ENCODE measurements around the gene GOLGA8N.
"Not testable (repeated sequence)": the region's sequence is repeated elsewhere in the genome, so short reads cannot be mapped to it uniquely, and the experiment has no call there.

Gene GOLGA8N

DNA sequence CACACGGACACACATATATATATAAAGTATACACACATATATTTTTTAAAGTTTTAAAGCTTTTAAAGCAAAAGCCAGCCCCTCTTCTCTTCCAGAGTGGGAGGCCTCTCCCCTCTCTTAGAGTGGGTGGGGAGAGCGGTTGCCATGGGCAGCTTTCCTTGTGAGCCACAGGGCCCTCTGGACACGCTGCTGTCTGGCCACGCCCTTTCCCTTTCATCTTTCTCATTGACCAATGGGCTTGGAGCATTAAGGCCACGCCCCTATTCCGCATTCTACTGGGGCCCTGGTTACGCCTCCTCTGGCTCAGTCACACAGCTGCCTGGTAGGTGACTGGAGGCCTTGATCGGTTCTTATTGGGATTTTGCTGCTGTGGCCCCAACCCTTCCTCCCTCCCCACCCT, at the start of gene GOLGA8N:
GOLGA8N (plus strand) TSS at position 306 of the 400 bp plus-strand sequence.
- DNase-seq (ENCODE audit: extremely low read depth in 1 of 2, low read depth in 1 of 2): not testable (repeated sequence)

DNA sequence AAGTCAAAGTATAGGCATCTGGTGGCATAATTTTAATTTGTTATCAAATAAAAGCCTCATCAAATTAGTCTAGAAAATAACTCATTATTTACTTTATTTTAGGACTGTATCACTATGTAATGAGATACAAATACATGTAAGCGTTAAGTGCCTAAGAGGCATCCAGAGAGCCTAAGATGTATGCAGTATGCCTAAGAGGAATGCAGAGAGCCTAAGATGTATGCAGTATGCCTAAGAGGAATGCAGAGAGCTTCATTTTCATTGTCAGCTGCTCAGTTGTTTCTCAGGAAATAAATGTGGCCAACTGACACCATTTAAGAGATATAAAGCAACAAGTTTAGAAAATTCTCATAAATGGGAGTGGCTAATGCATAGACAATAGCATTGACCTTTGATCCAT, 49.8 kb upstream of the GOLGA8N start:
- not testable (repeated sequence) for DNase-seq (ENCODE audit: extremely low read depth in 1 of 2, low read depth in 1 of 2)

DNA sequence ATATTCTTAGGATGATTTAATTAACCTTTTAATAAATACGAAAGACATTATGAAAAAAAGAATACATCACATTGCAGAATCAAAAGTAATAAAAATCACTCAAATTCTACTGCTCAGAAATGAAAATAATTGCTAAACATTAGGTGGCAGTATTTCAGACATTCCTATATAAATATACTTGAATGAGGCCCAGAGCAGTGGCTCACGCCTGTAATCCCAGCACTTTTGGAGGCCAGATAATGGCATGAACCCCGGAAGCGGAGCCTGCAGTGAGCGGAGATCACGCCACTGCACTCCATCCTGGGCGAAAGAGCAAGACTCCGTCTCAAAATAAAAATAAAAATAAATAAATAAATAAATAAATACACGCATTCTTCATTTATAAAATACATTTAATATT, 48.1 kb upstream of the GOLGA8N start:
- DNase-seq (ENCODE audit: extremely low read depth in 1 of 2, low read depth in 1 of 2): not testable (repeated sequence)

DNA sequence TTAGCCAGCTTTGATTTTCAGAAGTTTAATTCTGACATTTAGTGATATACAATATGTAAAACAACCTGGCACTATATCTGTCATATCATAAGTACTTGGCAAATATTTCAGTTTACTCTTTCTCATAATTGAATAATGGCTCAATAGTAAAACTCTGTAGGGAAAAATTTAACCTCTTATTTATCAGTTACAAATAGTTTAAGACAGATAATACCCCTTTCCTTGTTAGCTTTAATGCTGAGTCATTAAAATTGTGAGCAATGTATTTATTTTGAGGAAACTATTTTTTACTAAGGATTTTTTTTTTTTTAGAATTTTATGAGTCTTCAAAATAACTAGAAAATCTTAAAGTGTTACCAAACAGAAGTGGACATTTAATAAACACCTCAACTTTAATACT, 38.7 kb upstream of the GOLGA8N start:
- not testable (repeated sequence) for DNase-seq (ENCODE audit: extremely low read depth in 1 of 2, low read depth in 1 of 2)

DNA sequence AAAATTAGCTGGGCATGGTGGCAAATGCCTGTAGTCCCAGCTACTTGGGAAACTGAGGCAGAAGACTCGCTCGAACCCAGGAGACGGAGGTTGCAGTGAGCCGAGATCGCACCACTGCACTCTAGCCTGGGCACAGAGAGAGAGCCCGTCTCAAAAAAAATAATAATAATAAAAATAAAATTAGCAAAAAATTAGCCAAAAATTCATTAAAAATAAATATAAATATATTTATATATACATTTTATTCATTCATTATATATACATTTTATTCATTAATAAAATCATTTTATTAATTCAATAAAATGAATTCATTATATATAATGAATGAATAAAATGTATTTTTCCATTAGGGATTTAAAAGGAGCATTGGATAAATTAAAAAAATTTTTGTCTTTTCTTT, 31.1 kb upstream of the GOLGA8N start:
- DNase-seq (ENCODE audit: extremely low read depth in 1 of 2, low read depth in 1 of 2): not testable (repeated sequence)

DNA sequence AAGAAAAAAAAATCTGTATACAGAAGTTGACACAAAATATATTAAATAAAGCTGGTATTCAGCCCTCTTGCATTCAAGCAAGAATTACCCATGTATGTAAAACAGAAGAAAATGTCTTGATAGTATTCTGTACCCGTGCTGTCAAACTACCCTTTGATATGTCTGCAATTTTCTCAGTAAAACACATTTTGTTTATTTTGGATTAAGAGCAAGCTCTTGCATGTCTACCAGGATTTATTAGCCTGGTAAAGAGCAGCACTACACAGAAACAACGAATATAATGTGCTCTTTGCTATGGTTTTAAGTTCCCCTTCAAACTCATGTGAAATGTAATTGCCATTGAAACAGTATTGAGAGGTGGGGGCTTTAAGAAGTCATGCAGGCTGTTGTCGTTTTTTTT, 24.3 kb upstream of the GOLGA8N start:
- DNase-seq (ENCODE audit: extremely low read depth in 1 of 2, low read depth in 1 of 2): not testable (repeated sequence)

DNA sequence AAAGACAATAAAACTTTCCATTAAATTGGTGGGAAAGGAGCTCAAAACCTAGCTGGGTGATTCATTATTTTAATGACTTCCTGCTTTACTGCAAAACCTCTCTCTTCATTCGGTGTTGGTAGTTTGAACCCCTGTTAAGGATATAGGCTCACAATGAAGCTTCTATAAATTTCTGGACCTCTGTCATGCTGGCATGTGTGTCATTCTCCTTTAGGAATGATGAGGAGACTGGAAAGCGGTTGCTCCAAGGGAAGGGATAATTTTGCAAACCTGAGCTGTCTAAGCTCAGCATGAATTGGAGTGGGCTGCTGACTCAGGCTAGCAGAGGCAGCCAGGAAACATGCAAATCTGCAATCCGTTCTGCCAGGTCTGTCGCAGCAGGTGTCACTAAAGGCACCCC, 14.8 kb upstream of the GOLGA8N start:
- not testable (repeated sequence) for DNase-seq (ENCODE audit: extremely low read depth in 1 of 2, low read depth in 1 of 2)

DNA sequence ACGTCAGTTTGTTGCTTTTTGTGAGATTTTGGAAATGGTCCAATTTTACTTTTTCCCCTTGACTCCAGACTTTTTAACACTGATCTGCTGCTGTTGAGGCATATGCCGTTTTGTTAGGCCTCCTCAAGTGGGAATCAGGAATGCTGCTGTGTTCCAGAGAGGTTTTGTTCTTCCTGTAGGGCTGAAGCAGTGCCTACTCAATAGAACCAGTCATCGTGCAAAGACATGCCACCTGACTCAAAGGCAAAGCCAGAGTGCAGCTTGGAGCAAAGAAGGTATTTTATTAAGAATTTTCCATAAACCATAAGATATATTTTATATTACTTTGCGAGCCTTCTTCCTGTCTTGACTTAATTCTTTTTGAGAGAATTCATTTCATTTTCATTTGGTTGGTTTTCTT, 7.4 kb upstream of the GOLGA8N start:
- DNase-seq (ENCODE audit: extremely low read depth in 1 of 2, low read depth in 1 of 2): not testable (repeated sequence)

DNA sequence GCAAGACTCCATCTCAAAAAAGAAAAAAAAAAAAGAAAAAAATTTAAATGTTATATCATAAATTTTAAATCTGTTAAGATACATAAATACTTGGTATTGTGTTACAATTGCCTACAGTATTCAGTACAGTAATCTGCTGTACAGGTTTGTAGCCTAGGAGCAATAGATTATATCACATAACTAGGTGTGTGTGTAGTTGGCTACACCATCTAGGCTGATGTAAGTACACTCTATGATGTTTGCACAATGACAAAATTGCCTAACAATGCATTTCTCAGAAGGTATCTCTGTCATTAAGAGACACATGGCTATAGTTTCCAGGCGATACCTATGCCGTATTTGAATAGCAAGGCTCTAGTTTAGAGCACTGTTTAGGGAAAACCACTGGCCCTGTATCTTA, 16.3 kb downstream of the GOLGA8N start:
- not testable (repeated sequence) for DNase-seq (ENCODE audit: extremely low read depth in 1 of 2, low read depth in 1 of 2)

DNA sequence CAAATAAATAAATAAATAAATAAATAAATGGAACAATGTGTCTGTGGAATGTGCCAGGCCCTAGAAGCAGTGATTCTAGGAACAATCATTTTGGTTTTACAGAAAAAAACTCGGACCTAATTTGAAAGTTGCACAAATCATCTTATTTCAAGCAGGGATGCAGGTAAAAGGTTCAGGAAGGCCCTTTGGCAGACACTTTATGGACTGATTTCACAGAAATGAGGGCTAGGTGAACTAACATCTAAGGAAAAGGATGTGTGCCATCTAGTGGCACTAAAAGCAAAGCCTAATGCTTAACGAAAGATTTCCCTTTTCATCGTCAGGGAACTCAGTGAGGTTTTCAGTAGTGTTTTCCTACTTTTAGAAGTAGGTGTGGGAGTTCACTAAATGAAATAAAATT, 17.5 kb downstream of the GOLGA8N start:
- not testable (repeated sequence) for DNase-seq (ENCODE audit: extremely low read depth in 1 of 2, low read depth in 1 of 2)

DNA sequence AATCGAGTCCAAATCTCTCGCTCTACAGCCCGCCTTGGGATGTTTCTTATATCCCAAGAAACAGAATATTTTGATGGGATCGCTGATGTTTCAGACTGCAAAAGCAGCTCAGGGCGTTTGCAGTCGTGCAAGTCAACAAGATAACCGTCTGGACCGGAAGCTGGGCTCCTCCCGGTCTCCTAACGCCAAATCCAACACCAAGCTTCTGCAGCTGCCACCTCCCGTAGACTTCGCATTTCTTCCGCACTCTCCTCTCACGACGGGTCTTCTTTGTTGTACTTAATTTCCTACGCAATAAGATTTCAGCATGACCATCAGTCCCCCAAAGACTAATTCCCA, 21.4 kb downstream of the GOLGA8N start:
- DNase-seq (ENCODE audit: extremely low read depth in 1 of 2, low read depth in 1 of 2): not testable (repeated sequence)

DNA sequence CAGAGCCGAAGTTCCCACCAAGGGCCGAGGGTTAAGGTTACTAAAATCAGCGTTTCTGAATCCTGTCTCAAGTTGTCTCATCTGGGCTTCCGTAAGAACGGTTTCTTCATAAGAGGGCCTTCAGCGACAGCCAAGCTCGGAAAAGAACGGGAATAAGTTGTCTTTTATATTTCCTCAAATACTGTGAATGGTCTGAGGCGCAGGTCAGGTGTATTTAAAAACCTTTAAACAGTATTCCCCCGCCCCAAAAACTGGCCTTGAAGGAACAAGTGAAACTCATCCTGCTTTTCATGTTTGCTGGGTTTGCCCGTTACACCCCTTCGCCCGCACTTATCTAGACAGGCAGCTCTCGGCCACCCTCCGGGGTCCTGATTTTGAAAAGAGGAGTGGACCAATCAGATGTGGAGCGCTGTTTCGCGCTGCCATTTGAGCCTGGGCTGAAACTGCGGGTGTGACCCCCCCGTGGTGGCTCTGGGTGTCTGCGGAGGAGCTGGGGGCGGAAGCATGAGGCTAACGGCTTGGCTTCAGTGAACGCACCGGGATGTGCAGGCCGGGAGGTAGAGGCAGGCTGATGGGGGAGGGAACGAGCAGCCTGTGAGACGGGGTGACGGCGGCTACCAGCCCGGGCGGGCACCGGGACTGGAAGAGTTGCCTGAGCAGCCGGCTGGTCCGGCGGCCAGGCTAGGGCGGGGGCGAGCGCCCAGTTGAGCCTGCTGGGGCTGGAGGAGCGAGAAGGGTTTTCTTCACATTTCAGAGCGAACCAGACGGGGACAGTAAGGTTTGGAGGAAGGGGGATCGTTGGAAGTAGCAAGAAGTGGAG, 22.0 kb downstream of the GOLGA8N start, which contains the start of gene ARHGAP11A:
ARHGAP11A (plus strand) TSS at position 454 of the 820 bp plus-strand sequence. CDS start 708 bp downstream, outside the sequence.
- DNase-seq (ENCODE audit: extremely low read depth in 1 of 2, low read depth in 1 of 2): peak; percentile 55 to 65

DNA sequence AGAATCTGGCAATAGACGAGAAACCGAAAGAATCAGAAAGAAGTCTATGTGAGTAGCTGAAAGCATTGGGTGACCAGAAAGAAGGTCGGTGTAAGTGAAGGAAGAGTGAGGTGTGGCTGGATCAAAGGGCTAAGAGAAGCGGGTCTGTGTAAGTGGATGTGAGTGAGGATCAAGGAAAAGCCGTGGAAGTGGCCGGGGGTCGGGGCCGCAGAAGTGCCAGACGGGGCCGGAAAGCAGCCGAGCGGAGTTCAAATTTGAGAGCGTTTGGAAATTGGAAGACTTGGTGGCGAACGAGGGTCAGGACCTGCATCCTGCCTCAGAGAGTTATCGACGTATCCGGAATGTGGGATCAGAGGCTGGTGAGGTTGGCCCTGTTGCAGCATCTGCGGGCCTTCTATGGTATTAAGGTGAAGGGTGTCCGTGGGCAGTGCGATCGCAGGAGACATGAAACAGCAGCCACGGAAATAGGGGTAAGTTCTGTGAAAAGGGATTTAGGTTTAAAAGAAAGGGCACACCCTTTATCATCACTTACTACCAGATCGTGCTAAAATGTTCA, 22.7 kb downstream of the GOLGA8N start:
- DNase-seq (ENCODE audit: extremely low read depth in 1 of 2, low read depth in 1 of 2): not testable (repeated sequence)

DNA sequence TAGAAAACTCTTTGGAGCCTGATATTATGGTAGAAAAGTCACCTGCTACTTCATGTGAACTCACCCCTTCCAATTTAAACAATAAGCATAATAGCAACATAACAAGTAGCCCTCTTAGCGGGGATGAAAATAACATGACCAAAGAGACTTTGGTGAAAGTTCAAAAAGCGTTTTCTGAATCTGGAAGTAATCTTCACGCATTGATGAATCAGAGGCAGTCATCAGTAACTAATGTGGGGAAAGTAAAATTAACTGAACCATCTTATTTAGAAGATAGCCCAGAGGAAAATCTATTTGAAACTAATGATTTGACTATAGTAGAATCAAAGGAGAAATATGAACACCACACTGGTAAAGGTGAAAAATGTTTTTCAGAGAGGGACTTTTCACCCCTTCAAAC, 43.2 kb downstream of the GOLGA8N start:
- DNase-seq (ENCODE audit: extremely low read depth in 1 of 2, low read depth in 1 of 2): no peak

DNA sequence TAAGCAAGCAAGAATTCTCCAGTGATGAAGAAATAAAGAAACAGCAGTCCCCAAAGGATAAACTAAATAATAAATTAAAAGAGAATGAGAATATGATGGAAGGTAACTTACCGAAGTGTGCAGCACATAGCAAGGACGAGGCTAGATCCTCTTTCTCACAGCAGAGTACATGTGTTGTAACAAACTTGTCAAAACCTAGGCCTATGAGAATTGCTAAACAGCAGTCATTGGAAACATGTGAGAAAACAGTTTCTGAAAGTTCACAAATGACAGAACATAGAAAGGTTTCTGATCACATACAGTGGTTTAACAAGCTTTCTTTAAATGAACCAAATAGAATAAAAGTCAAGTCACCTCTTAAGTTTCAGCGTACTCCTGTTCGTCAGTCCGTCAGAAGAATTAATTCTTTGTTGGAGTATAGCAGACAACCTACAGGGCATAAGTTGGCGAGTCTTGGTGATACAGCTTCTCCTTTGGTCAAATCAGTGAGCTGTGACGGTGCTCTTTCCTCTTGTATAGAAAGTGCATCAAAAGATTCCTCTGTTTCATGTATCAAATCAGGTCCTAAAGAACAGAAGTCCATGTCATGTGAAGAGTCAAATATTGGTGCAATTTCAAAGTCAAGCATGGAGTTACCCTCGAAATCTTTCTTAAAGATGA, 43.8 kb downstream of the GOLGA8N start:
- DNase-seq (ENCODE audit: extremely low read depth in 1 of 2, low read depth in 1 of 2): no peak

DNA sequence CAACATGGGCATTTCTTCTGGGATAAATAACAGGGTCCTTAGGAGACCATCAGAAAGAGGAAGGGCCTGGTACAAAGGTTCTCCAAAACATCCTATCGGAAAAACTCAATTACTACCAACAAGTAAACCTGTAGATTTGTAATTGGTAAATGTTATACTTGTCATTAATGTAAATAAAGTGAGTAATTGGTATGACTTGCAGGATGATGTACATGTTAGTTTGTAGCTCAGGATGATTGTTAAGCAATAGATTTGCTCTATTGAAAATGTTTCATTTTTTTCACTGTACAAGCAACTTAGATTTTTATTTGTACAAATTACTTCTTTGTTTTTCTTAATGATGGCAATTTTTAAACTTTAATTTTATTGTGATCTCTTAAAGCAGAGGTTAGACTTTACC, 44.4 kb downstream of the GOLGA8N start:
- DNase-seq (ENCODE audit: extremely low read depth in 1 of 2, low read depth in 1 of 2): no peak

DNA sequence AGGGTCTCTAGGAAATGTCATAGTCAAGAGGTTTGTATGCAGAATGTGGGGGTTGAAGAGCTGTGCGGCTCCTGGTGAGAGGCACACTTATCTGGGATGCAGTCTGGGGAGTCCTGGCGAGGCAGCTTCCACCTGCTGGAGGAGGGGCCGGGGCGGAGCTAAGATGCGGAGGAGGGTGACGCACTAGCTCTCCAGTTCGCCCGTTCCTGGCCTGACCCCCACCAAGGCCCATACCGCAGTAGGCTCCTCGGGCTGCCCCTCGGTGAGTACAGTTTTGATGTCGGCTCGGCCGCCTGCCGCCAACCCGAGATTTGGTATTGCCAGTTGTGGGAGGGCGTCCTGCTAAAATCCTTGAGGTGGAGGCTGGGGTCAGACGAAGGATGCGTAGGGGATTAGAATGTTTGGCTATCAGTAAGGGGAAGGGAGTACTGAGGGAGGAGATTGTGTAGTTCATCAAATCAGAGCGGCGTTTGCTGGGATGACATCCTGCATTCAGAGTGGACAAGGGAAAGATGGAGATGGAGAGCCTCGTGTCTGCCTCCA, 48.3 kb downstream of the GOLGA8N start, which contains the start of gene SCG5:
SCG5 (plus strand) TSS at position 194 of the 543 bp plus-strand sequence. CDS start 1,883 bp downstream, outside the sequence.
- DNase-seq (ENCODE audit: extremely low read depth in 1 of 2, low read depth in 1 of 2): no peak

DNA sequence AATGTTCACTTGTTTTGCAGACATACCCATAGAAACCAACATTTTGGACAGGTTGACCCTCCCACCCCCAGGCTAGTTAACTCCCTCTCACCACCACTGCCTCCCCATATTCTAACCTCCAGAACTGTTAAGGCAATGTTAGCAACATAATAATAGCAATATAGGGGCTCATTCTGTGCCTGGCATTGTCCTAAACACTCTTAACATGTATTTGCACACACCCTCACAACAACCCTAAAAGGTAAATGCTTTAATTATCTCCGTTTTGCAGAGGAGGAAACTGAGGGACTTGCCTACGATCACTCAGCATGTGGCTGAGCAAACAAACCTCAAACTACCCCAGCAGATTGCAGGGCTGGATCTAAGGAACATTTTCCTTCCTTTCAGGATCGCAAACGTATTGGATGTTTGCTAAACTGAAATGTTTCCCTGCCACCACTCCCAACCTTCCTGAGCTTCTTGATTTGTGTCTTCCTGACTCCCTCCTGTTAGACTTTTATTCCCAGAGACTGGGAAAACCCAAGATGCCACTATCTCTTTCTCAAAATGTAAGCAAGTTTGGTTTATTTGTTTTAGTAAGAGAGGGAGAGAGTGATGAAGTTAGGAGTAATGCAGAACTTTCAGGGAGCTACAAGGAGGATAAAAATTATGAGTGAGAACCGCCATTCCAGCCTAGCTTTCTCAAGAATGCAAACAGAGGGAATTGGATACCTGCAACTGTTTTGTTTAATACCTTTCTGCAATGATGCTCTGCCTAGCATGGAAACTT, 49.6 kb downstream of the GOLGA8N start:
- no peak for DNase-seq (ENCODE audit: extremely low read depth in 1 of 2, low read depth in 1 of 2)

DNA sequence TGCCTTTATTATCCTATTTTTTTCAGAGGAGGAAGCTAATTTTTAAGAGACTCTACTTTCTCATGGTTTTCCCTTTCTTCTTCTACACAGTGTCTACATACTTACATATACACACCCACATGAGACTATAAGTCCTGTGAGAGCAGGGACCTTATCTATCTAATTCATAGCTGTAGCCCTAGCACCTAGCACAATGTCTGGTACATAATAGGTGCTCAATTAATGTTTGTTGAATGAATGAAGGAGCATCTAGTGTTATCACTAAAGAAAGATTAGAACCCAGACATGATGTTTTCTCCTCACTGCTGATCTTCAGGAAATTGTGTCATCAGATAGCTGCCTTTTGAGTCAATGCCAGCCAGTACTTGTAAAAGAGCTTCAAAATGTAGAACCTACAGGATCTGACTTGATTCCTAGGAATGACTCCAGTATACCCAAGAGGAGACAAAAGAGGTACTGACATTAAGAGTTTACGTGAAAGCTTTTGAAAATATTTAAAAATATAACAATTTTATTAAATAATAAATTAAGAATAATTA, 50.7 kb downstream of the GOLGA8N start:
- DNase-seq (ENCODE audit: extremely low read depth in 1 of 2, low read depth in 1 of 2): no peak

DNA sequence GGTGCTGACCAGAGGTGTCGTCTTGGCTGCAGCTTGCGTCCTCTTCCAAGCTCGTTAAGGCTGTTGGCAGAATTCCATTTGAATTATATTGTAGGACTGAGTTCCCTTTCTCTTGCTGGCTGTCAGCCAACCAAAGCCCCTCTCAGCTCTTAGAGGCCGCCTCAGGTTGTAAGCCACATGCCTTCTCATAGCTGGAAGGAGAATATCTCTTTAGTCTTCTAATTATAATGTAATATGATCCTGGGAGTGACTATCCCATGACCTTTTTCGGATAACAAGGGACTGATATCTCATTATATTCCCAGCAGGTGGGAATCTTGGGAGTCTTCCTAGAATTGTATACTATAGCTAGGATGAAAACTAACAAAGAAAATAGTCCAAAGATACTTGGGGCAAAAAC, 53.0 kb downstream of the GOLGA8N start:
- DNase-seq (ENCODE audit: extremely low read depth in 1 of 2, low read depth in 1 of 2): no peak

Measured in activated CD8-positive, alpha-beta memory T cell treated with anti-CD3 and anti-CD28 coated beads for 1 hour (primary cell).